ENCODE results near the gene DDX47. TPM values are rescaled to one million over a fixed set of nuclear protein-coding genes. Genes with fewer than 3 reads are reported as not detected.
A peak's percentile ranks its signal among the peaks of the same experiment; 100 is the strongest.
"Not testable (repeated sequence)": the region's sequence is repeated elsewhere in the genome, so short reads cannot be mapped to it uniquely, and the experiment has no call there.

DDX47 gene
- total and polyA plus RNA-seq, 7 donors: 22.8 to 56.9 (median 42.9) TPM

- no peak for TF ChIP-seq CTCF (IDR thresholded peaks at IDR 0.05)
- TF ChIP-seq POLR2AphosphoS5 (IDR thresholded peaks at IDR 0.05): no peak
- no peak for TF ChIP-seq POLR2A (IDR thresholded peaks at IDR 0.05)
- TF ChIP-seq EP300 (IDR thresholded peaks at IDR 0.05): no peak
- no peak for DNase-seq
- H3K9me3 ChIP-seq: no peaks in the 10 kb centered on the region
- no peaks in the 10 kb centered on the region for H3K36me3 ChIP-seq
- H3K27me3 ChIP-seq: no peaks in the 10 kb centered on the region
- no peak overlapping the region for H3K4me3 ChIP-seq
- H3K4me1 ChIP-seq: peaks cover 0 to 9% (median 7%) of the 10 kb centered on the region in 4 donors
- WGBS, 2 donors: 61 to 84% methylated on average over 9 of the region's 9 CpGs
- intact Hi-C loops (cut with DNase I): no loop called here
- H3K27ac ChIP-seq: no peak overlapping the region
Measured at GRCh38 chr12:12800406-12801180, 12.6 kb upstream of the DDX47 start.

- H3K27me3 ChIP-seq; H3K4me3 ChIP-seq; H3K36me3 ChIP-seq; intact Hi-C loops (cut with DNase I); H3K9me3 ChIP-seq; H3K4me1 ChIP-seq; DNase-seq; H3K27ac ChIP-seq: not testable (repeated sequence)
- 91 to 95% methylated on average over 4 of the region's 4 CpGs for WGBS, 2 donors
Measured at GRCh38 chr12:12801656-12802055, 11.5 kb upstream of the DDX47 start.

- Histone ChIP-seq H3K27me3 (no peaks in the 10 kb centered on the region), H3K36me3 (no peaks in the 10 kb centered on the region), H3K9me3 (no peaks in the 10 kb centered on the region), H3K4me3 (no peak overlapping the region), H3K4me1 (peaks cover 0 to 9% (median 7%) of the 10 kb centered on the region in 4 donors), H3K27ac (peak overlapping the region in 2 of 4 donors; percentile 29 to 39)
- WGBS, 2 donors: 5 to 47% methylated on average over 2 of the region's 2 CpGs
- intact Hi-C loops (cut with DNase I): no loop called here
- TF ChIP-seq CTCF (IDR thresholded peaks at IDR 0.05): no peak
- no peak for TF ChIP-seq POLR2A (IDR thresholded peaks at IDR 0.05)
- TF ChIP-seq POLR2AphosphoS5 (IDR thresholded peaks at IDR 0.05): peak in 1 of 4 donors; percentile 68
- TF ChIP-seq EP300 (IDR thresholded peaks at IDR 0.05): no peak
- peak; percentile 77 for DNase-seq
Measured at GRCh38 chr12:12803186-12803585, 10.0 kb upstream of the DDX47 start.

- no peak for DNase-seq
- H3K27ac ChIP-seq: peak overlapping the region in 1 of 4 donors; percentile 18
- 27 to 67% methylated on average over 6 of the region's 6 CpGs for WGBS, 2 donors
- no peak overlapping the region for H3K4me3 ChIP-seq
- TF ChIP-seq POLR2A (IDR thresholded peaks at IDR 0.05) (no peak), POLR2AphosphoS5 (IDR thresholded peaks at IDR 0.05) (no peak), EP300 (IDR thresholded peaks at IDR 0.05) (no peak), CTCF (IDR thresholded peaks at IDR 0.05) (no peak)
- H3K27me3 ChIP-seq: no peaks in the 10 kb centered on the region
- no peaks in the 10 kb centered on the region for H3K9me3 ChIP-seq
- H3K36me3 ChIP-seq: no peaks in the 10 kb centered on the region
- intact Hi-C loops (cut with DNase I): no loop called here
- peaks cover 0 to 9% (median 7%) of the 10 kb centered on the region in 4 donors for H3K4me1 ChIP-seq
Measured at GRCh38 chr12:12804011-12804410, 9.1 kb upstream of the DDX47 start.

GRCh38 chr12:12804432-12804886 lies 8.7 kb upstream of the DDX47 start:
- TF ChIP-seq POLR2AphosphoS5 (IDR thresholded peaks at IDR 0.05) (no peak), CTCF (IDR thresholded peaks at IDR 0.05) (no peak), POLR2A (IDR thresholded peaks at IDR 0.05) (no peak), EP300 (IDR thresholded peaks at IDR 0.05) (no peak)
- no peak overlapping the region for H3K4me3 ChIP-seq
- intact Hi-C loops (cut with DNase I): no loop called here
- H3K9me3 ChIP-seq: no peaks in the 10 kb centered on the region
- no peak for DNase-seq
- WGBS, 2 donors: 61 to 76% methylated on average over 6 of the region's 6 CpGs
- H3K4me1 ChIP-seq: peaks cover 0 to 9% (median 7%) of the 10 kb centered on the region in 4 donors
- no peaks in the 10 kb centered on the region for H3K27me3 ChIP-seq
- no peaks in the 10 kb centered on the region for H3K36me3 ChIP-seq
- H3K27ac ChIP-seq: no peak overlapping the region
